Left forelimb (tissue), 1 donor: ENCODE results near the gene PPP2R3B.

Source experiments
- DNase-seq: peaks from one replicate; pipeline ENCODE4 v3.0.0-alpha.2; 2018; ENCODE audit warnings: low spot score

PPP2R3B gene

DNA sequence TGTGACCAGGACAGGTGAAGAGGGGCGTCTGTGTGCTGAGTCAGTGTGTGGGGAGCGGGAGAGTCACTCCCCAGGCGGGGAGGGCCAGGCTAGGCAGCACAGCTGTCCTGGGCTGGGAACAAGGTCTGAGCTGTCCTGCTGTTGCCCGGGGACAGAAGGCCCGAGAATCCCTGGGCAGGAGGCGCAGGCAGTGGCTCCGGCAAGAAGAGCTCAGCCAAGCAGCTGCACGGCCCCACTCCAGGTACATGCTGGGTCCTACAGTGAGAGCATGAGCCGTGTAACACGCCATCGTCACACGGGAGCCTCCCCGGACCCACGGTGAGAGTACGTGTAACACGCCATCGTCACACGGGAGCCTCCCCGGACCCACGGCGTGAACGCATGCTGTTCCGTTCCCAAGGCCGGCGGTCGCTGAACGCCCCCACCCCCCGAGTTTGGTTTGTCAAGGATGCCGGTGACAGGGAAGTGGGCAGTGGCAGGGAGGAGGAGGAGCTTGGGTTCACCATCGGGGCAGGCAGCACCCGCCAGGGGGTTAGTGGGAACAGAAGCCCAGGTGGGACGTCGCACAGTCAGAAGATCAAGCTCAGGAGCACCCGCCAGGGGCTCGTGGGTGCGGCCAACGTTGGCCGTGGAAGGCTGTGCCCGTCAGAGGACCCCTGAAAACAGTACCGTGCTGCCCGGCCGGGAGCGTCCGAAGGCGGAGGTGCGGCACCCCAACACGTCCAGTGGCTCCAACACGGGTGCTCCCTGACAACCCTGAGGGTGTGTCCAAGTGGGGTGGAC, 15.6 kb downstream of the PPP2R3B start:
- DNase-seq, result no peak

DNA sequence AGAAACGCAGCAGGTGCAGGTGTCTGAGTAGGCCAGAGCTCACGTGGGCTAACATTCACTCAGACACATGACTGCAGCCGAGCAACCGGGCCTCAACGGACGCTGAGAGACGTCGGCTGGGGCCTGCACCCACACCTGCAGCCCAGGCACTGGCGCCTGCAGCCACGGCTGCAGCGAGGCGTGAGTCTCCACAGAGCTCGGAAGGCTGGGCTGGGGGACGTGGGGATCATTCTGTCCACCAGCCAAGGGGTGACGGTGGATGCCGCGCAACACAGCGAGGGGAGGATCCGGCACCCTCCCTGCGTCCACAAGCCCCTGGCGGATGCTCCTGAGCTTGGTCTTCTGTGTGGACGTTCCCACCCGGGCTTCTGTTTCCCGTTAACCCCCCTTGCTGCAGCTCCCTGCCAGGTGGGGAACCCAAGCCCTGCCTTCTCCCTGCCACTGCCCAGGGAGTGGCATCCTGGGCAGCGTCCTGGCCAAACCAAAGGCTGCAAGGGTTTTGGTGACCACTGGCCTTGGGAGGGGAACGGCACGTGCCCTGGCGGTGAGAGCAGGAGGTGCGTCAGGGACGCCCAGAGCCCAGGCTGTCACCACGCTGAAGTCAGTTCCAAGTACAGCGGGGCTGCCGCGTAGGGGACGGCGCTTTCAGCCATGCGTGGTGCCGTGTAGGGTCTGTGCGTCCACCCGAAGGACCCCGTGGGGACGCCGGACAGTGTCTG, 16.3 kb downstream of the PPP2R3B start:
- no peak for DNase-seq

DNA sequence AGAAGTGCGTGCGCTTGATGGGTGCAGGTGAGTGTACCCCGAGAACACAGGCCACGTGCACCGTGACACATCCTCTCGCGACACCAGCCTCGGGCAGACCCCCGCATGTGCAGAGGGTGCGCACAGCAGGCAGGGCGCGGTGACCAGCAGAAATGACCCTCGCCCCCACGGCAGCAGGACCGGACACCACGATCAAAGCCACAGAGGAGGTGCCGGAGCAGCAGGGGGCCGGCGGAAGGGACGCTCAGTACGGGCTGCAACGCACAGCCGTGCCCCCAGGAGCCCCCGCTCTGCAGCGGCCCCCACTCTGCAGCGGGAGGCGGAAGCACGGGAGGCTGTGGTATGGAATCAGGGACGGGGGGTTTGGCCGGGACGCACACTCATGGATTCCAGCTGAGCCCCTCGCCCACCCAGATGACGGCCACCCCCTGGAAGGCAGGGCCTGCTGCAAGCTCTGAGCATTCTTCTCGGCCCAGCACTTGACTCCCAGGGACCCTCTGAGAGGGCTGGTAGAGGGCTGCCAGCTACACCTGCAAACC, 17.1 kb downstream of the PPP2R3B start:
- no peak for DNase-seq

DNA sequence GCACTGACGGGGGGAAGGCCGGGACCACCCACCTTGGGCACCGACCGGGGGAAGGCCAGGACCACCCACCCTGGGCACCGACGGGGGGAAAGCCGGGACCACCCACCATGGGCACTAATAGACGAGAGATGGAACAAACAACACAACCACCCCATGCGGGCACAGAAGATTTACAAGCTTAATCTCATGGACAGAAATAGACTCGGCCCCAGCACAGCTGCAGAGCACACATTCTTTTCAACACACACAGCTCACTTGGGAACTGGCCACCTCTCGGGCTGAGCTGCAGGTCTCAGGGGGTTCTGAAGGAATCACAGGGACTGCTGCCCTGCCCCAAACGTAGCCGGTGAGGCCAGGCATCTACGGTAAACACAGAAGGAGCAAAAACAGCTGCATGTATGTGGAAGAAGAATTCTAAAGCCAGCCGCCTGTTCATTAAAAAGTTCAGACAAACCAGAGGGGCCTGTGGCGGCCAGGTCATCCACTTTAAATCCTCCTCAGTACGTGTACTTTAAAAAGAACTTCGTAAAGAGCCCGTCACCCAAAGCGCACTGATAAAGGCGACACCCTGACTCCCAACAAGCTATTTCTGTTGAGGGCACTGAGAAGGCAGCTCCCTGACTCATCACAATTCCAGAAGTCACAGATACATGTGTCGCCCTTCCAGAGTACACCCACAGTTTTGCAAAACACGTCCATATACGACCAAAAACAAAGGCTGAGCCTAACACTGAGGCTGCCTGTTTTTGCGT, 17.7 kb downstream of the PPP2R3B start:
- DNase-seq, result no peak

DNA sequence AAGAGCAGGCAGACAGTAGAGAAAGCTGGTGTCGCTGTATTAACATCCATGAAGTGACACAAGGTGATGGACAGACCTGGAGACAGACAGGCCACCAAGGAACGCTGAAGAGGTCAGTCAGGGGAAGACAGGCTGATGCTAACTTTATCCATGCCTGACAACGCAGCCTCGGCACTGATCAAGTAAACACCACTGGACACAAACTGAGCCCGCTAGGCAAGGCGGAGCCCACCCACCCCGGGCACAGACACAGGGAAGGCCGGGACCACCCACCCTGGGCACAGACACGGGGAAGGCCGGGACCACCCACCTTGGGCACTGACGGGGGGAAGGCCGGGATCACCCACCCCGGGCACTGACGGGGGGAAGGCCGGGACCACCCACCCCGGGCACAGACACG, 18.8 kb downstream of the PPP2R3B start:
- no peak for DNase-seq

DNA sequence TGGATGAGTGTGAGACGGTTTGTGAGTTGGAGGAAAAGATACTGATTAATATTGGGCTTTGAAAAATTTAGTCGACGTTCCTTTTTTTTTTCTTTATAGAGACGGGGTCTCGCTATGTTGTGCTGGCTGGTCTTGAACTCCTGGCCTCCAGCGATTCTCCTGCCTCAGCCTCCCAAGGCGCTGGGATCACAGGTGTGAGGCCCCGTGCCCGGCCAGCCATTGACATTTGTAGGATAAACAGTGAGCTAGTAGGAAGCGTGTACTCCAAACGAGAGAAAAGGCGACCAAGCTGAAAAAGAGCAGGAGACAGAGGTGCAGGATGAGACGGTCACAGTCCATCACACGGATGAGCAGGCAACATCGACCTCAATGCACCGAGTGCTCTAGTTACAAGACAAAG, 19.4 kb downstream of the PPP2R3B start:
- DNase-seq, result no peak

DNA sequence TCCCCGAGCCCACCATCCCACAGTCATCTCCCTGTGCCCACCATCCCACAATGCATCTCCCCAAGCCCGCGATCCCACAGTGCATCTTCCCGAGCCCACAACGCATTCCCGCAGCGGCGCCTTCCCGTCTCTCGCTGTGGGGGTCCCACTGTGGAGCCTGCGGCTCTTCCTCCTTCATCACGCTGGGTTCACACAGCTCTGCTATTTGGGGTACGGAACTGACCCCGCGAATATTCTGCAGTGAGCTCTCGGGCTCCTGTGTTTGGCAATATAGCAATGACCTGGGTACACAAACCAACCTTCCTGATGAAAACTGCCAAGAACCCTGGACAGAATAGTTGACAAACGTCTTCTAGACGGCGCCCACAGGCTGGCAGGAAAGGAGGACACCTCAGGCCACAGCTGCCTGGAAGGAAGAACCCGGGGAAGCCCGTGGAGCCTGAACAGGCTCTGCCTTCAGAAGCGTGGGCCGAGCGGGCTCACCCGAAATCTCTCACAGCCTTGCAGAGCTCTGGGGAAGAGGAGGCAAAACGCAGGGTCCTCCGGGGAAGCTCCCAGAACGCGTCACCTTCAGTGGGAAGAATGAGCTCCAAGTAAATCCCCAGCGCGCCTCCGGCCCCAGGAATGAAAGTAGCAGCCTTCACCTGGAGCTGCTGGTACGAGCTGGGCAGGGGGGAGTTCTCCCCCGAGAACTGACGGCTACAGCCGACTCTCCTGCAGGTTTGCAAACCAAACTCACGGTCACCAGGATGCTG, 22.9 kb downstream of the PPP2R3B start:
- DNase-seq, result no peak

DNA sequence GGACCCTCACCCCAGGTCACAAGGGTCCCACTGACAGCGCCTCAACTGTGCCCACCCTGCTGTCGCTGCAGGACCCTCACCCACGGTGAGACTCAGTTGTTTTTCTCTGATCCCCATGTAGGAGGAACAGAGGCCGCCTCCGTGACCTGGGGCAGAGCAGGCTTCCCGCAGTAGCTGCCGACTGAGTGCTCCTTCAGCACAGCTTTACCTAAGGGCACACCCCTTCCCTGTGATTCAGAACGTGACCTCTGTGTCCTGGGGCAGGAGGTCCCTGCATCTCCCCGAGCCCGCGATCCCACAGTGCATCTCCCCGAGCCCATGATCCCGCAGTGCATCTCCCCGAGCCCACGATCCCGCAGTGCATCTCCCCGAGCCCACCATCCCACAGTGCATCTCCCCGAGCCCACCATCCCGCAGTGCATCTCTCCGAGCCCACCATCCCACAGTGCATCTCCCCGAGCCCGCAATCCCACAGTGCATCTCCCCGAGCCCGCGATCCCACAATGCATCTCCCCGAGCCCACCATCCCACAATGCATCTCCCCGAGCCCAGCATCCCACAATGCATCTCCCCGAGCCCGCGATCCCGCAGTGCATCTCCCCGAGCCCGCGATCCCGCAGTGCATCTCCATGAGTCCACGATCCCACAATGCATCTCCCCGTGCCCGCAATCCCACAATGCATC, 23.6 kb downstream of the PPP2R3B start:
- no peak for DNase-seq

DNA sequence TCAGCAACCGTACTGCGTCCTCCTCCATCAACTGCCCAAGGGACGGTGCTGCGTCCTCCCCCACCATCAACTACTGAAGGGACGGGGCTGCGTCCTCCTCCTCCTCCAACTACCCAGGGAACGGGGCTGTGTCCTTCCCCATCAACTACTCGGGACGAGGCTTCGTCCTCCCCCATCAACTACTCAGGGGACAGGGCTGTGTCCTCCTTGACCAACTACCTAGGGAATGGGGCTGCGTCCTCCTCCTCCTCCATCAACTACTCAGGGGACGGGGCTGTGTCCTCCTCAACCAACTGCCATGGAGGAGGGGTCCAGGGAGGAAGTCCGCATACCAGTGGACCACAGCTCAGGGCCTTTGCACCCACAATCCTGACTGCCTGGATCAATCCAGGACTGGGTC, 24.4 kb downstream of the PPP2R3B start:
- no peak for DNase-seq

DNA sequence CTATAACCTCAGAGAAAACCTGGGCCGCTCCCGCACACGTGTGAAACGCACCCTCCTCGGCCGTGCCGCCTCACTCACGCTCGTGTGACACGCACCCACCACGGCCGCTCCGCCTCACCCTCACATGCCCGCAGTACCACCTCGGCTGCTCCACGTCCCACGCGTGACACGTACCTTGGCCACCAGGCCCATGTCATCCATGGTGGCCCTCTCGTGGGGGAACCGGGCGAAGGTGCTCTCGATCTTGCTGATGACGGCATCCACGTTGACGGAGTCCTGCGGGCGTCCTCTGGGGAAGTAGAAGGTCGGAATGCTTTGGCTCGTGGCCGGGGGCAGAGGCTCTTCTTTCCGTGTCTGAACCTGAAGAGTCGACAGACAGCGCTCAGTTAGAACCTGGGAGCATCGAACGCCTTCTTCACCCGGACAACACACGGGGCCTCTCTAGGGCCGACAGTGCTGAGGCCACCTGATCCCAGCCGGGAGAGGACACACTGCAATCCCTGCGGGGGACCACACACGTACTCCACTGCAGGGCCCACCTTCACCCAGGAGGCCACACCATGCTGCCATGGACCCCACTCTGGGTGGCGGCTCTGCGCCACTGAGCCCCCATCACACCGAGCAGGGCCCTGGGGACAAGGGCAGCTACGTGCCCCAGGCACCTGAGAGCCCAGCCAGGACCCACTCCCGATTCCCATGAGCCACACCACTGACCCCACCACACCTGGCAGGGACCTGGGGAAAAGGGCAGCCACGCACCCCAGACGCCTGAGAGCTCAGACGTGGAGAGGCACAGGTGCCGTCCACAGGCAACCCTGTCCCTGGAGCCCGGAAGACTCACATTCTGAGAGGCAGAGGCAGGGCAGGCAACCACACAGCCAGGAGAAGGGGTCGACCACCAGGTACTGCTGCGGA, 25.2 kb downstream of the PPP2R3B start:
- no peak for DNase-seq

DNA sequence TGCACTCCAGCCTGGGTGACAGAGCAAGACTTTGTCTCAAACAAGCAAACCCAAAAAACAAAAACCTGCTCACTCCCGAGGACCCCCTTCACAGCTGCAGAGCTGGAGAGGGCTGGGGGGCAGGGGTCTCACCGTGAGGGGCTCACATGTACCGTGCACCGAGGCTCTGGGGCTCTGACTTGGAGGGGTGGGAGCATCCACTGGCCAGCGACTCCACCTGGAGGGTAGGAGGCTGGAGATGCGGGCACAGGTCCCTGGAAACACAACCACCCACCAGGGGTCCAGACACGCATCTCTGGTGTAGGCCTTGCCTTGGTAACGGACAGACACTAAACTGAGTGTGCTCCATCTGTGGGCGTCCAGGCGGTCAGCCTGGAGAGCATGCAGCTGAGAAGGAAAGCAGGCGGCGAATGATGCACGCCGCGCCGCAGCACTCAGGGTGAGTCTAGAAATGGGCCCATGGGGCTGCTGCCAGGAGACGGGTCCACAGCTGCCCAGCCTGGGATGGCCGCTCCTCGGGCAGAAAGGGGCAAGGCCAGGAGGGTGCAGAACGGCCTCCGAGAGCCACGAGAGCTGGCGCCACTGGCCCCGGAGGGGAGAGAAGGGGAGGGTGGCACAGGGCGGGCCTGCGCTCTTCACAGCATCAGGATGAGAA, 26.1 kb downstream of the PPP2R3B start:
- DNase-seq, result no peak

DNA sequence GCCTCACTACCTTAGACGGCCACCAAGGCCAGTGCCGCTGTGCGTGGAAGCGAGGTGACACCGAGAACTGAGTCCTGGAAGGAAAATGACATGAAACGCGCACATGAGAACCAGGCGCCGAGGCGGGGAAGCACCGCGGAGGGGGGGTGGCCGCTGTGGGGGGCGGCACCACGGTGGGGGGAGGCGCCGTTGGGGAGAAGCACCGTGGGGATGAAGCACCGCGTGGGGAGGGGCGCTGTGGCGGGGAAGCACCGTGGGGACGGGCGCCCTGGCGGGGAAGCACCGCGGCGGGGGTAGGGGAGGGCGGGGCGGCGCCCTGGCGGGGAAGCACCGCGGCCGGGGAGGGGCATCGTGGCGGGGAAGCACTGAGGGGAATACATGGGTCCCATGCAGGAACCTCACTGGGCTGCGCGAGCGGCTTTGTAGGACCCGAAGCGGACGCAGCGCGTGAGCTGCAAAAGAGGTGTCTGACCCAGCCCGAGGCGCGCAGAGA, 28.0 kb downstream of the PPP2R3B start:
- DNase-seq, result no peak

DNA sequence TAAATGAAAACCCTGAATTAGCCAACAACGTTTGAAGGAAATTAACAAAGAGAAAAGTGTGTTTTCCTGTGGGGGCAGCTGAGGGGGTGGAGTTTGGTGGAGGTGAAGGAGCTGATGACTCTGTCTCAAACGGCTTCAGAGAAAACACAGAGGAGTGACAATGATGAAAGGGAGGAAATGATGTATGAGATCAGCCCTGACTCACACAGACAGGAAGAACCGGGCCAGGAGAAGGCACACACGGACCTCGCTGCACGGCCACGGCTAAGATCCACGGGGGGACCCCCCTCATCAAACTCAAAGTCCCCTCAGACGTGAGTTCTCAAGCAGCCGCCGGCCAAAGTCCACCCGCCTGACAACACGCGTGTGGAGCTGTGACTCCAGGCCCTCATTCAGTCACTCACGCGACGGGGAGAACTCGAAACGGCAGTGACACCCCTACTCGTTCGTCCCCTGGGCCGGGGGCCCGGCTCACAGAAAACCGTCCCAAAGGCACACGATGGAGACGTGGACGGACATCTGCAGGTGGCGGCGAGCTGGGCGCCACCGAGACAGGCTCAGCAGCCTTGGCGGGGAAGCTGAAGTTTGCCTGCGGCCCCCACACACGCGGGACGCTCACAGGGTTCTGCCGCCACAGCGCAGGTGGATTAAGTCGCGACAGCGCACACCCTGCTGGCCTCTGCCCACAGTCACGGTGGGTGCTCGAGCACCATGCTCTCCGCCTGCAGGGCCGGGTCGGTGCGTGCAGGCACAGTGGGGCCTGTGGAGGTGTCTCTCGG, 28.8 kb downstream of the PPP2R3B start:
- no peak for DNase-seq

DNA sequence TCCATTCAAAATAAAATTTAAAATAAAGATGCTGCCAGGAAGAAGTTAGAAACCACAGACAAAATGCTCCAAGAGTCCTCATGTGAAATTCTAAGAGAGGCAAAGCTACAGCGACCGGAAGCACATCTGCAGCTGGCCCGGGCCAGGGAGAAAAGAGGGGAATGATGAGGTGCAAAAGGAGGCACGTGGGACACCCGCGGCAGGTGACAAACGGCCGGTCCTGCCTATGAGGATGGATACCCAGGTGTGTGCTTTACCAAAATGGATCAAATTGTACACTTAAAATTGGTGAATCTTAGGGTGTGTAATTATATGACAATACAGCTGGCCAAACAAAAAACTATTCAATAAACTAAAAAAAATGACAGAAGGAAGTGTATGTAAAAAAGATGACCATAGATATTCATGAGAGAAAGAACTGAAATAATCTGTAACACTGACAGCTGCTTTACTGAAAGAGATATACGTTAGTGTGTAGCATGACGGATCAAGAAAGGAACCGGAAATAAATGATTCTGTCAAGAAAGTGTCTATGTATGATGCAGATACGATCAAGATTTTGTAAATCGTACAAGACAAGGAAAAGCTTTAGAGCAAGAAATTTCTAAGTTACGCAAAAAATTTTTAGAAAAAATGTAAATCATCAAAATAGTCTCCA, 29.5 kb downstream of the PPP2R3B start:
- DNase-seq, result no peak

DNA sequence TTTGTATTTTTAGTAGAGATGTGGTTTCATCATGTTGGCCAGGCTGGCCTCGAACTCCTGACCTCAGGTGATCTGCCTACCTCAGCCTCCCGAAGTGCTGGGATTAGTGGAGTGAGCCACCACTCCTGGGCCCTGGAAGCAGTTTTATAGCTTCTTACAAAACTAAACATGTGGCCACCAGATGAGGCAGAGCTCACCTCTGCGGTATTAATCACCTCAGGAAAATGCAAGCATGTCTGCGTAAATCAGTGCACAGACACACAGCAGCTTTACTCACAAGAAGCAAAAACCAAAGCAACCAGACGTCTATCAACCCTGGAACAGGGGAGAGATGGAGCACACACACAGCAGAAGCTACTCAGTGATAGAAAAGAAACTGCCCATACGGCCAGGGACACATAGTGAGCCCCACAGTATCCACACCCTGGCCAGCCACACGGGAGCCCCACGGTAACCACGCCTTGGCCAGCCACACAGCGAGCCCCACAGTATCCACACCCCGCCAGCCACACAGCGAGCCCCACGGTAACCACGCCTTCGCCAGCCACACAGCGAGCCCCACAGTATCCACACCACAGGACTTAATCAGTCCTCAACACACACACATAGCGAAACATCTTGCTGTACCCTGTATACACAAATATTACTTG, 30.2 kb downstream of the PPP2R3B start:
- no peak for DNase-seq

DNA sequence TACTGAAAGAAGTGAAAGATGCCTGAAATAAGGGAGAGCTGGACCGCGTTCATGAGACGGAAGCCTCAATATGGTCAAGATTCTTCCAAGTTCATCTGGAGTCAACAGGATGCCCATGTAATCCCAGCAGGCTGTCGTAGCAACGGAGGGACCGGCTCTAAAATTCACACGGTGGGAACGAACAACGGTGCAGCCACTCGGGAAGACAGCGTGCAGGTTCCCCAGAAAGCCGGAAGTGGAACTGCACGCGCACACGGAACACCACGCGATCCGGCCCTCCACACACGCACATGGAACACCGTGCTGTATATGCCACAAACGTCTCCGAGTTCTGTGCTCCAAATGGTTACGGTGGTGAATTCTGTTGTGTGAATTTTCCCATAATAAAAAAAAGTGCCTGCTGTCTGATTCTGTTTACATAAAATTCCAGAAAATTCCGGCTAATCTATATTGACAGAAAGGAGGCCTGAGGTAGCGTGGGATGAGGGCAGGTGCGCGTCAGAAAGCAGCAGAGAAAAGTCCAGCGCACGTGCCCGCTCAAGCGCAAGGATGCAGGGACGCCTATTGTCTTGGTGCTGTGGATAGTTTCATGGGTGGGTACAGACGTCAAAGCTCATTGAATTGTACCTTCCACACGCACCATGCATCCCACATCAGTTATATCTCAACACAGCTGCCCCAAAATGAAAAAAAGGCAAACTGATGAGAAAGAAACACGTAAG, 31.2 kb downstream of the PPP2R3B start:
- no peak for DNase-seq
